Esophagus mucosa (tissue), 1 donor: ENCODE data around the gene SMPD4. TPM values are rescaled to one million over a fixed set of nuclear protein-coding genes. Genes with fewer than 3 reads are reported as not detected.
"Not testable (repeated sequence)": the region's sequence is repeated elsewhere in the genome, so short reads cannot be mapped to it uniquely, and the experiment has no call there.

ENCODE experiments used
- ATAC-seq: fragments of 200-7000 bp; cut with Tn5 transposase; one replicate; pipeline ENCODE4 v1.9.1; 2020
- total RNA-seq: library from RNA; stranded (reverse); gene quantifications from one replicate; pipeline ENCODE4 v1.2.4, GENCODE V29; 2023
- donor health status: DM: yes; HTN: yes; CAD: no.

SMPD4 gene, protein sequence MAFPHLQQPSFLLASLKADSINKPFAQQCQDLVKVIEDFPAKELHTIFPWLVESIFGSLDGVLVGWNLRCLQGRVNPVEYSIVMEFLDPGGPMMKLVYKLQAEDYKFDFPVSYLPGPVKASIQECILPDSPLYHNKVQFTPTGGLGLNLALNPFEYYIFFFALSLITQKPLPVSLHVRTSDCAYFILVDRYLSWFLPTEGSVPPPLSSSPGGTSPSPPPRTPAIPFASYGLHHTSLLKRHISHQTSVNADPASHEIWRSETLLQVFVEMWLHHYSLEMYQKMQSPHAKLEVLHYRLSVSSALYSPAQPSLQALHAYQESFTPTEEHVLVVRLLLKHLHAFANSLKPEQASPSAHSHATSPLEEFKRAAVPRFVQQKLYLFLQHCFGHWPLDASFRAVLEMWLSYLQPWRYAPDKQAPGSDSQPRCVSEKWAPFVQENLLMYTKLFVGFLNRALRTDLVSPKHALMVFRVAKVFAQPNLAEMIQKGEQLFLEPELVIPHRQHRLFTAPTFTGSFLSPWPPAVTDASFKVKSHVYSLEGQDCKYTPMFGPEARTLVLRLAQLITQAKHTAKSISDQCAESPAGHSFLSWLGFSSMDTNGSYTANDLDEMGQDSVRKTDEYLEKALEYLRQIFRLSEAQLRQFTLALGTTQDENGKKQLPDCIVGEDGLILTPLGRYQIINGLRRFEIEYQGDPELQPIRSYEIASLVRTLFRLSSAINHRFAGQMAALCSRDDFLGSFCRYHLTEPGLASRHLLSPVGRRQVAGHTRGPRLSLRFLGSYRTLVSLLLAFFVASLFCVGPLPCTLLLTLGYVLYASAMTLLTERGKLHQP
- total RNA-seq, result 29.6 TPM

DNA sequence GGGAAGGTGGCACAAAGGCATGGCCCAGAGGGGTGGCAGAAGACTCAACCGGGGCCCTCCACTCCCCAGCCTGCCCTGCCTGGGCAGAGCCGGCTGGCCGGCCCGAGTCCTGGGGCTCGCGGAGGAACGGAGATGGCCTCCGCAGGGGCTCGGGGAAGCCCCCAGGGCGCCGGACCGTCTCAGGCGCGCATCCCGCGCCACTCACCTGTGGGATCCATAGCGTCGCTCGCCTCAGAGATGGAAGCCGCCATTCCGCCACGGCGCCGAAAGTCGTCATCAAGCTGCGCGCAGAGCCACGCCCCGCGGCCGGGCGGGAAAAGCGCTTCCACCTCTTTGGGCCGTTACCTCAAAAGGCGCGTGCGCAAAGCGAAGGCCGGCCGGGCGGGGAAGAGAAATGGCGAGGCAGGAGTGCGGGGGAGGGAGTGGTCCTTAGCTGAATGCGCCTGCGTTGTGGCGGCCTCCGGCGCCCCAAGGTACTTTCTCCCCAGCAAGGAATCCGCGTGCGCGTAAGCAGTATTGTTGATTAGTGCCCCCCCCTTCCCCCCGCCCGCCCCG, at the start of gene SMPD4:
SMPD4 (minus strand) TSS at position 278 of the 555 bp plus-strand sequence. CDS start 5,010 bp downstream, outside the sequence.
- peak; percentile 91 for ATAC-seq

DNA sequence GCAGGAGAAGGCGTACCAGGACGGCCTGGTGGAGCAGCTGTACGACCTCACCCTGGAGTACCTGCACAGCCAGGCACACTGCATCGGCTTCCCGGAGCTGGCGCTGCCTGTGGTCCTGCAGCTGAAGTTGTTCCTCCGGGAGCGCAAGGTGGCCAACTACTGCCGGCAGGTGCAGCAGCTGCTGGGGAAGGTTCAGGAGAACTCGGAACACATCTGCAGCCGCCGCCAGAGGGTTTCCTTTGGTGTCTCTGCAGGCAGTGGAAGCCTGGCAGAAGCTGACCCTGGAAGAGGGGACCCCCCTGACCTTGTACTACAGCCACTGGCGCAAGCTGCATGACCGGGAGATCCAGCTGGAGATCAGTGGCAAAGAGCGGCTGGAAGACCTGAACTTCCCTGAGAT, 49.5 kb upstream of the SMPD4 start:
- ATAC-seq, result not testable (repeated sequence)

DNA sequence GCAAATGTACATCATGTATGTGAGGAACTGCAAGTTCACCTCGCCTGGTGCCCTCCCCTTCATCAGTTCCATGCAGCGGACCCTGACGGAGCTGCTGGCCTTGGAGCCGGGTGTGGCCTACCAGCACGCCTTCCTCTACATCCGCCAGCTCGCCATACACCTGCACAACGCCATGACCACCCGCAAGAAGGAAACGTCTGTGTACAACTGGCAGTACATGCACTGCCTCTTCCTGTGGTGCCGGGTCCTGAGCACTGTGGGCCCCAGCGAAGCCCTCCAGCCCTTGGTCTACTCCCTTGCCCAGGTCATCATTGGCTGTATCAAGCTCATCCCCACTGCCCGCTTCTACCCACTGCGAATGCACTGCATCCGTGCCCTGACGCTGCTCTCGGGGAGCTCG, 49.0 kb upstream of the SMPD4 start:
- ATAC-seq, result not testable (repeated sequence)

DNA sequence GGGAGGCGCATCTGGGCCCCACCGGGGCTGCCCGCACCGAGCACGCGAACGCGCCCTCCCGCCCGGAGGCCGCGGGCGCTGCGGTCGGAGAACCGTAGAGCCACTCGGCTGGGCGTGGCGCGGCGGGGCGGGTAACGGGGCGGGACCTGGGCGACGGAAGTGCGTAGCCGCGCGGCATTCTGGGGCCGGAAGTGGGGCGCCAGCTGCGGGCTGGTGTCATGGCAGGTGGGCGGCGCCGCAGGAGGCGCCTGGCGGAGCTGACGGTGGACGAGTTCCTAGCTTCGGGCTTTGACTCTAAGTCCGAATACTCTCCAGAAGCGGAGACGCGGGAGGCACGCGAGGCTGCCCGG, 47.7 kb upstream of the SMPD4 start:
- ATAC-seq, result peak; percentile 36

DNA sequence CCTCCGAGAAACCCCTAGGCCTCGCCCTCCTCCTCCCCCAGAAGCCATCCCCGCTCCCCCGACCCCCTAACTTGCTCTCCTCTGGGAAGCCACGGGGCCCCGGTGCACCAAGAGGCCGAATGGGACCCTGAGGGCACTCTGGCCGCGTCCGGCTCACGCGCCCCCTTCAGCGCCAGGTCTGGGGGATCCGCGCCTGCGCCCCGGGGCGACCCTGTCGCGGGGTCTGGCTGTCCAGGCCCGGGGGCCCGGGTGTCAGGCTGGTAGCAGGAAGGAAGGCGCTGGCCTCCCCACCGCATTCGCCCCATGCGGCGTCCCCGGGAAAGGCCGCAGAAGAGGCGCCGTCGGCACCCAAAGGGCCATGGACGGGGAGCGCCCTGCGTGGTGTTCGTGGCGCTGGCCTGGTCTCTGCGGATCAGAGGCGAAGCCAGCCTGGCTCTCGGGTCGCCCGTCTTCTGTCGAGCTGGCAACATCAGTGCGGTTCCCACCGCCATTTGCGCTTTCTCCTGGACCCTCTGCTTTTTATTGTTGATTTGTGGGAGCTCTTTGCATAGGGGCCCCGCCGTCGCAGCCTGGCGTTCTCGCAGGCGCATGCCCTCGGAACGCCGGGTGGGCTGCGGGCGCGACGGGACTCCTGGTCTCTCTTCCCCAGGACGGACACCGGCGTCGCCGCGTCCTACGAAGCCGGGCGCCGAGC, 47.2 kb upstream of the SMPD4 start:
- not testable (repeated sequence) for ATAC-seq

DNA sequence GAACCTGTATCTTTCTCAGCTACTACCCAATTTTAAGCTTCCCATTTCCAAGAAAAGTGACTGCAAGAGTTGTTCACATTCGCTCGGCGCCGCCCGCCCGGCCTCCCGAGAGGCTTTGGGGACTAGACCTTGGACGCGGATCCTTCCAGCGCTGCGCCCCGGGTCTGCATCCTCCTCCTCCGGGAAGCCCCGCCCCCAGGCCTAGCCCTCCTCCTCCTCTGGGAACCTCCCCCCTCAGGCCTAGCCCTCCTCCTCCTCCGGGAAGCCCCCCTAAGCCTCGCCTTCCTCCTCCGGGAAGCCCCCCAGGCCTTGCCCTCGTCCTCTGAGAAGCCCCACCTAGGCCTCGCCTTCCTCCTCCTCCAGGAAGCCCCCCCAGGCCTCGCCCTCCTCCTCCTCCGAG, 46.6 kb upstream of the SMPD4 start:
- ATAC-seq, result not testable (repeated sequence)

DNA sequence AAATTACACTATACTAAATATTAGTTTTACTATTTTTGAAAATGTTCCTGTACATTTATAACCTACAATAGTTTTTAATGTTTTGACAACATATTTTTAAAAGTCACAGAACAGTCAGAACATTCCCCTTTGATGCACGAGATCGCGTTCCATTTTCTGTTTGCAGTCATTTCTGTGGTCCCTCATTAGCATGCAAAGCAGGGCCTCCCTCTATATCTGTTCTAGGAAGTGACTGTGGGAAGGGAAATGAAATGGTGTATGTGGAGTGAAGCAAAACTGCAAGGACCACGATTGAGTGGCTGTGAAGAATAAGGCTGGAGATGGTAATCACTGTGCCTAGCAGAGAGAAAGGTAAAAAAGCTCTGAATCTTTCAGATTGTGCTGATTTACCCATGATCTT, 41.1 kb upstream of the SMPD4 start:
- ATAC-seq, result not testable (repeated sequence)

DNA sequence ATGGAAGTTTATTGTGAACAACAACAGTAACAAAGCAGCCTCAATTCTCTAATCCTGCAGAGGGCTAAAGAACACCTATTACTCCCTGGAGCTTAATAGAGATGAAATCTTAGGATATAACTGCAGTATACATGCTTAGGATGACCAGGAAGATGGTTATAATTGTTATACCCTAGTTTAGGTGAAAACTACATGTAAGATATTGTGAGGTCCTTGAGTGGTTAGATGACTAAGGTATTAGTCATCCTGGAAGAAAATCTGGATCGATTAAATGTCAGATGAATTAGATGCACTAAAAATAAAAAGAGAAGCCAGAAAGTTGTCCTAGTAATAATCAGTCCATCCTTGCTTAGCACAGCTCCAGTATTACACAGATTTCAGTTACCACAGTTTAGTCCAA, 39.1 kb upstream of the SMPD4 start:
- ATAC-seq, result not testable (repeated sequence)

DNA sequence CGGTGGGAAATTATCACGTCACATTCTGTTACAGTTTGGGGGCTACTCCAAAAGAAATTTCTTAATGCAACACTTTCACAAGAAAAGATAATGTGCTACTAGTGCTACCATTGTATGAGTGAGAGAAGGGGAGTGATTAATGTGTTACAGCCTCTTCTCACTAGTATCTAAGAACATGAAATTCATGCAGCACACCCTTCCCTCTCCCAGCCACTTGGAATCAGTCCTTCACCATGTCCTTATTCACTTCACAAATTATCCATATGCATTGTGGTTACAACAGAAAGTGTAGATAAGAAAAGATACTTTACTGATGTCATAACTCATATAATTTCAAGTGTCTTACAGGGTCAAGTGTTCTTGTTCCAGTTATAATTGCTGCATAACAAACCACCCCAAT, 37.7 kb upstream of the SMPD4 start:
- not testable (repeated sequence) for ATAC-seq

DNA sequence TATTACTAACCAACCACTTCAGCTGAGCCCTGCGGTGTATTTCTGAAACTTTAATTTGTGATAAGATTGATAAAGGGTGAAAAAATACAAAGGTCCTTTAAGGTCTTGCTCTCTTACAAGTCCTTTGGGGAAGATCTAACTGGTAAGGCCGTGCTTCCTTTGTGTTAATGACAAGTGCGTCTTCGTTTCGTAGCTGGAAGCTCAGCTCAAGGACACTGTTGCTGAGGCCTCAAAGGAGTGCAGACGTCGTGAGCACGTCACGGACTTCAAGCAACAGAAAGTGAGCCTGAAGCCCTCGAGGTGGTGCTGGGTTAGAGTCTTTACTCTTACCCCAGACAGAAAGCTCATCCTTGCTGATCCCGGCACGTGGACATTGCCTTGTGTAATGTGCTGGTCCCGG, 25.6 kb upstream of the SMPD4 start:
- not testable (repeated sequence) for ATAC-seq

DNA sequence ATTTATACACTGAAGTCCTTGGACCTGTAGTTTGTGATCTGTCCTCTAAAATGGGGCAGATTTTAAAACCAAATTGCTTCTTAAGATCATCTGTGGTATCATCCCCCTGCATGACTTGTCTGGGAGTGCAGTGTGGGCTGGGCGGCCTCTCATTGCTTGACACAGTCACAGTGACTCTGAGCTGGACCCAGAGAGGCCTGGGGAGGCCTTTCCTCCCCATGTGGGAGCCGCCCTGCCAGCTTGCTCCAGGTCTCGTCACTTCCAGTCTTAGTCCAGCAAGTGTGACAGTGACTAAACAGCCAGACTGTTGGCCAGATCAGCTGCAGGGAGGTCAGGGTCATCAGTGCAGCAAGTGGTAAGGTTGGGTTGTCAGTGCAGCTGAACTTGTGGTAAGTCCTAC, 21.7 kb upstream of the SMPD4 start:
- ATAC-seq, result not testable (repeated sequence)

DNA sequence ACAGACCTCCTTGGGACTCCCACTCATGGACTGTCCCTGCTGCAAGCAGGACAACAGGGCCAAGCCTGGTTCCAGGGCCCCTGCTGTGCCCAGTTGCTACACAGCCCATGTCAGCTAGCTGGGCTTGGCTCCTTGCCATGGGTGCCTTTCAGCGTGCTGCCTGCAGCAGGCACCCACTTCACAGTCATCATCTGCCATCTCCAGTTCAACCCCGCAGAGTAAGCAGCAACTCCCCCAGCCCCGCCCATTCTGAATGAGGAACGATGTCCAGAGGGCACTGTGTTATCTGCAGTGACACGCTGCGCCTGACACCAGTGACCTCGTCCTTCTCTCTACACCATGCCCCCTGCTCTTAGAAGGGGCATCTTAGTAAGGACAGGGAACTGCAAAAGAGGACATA, 21.1 kb upstream of the SMPD4 start:
- peak; percentile 22 for ATAC-seq

DNA sequence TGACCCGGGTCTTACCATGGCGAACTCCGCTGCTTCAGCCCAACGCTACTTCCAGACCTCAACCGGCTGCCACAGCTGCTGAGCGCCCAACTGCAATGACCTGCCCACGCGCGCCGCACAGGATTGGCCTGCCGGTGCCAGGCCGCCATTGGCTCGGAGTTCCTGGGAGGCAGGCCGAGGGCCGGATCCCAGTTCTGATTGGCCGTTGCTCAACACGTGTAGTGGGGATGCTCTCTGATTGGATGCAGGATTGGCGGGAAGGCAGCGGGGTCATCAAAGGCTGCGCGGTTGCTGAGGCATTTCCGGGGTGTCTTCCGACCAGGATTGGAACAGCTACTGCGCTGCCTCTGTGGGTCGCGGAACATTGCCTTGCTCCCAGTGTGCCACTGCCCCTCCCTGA, 16.9 kb upstream of the SMPD4 start, which contains the start of gene TUBA3E:
TUBA3E (minus strand) TSS at position 97 of the 400 bp plus-strand sequence; CDS start at position 18, 79 bp downstream.
- ATAC-seq, result no peak

DNA sequence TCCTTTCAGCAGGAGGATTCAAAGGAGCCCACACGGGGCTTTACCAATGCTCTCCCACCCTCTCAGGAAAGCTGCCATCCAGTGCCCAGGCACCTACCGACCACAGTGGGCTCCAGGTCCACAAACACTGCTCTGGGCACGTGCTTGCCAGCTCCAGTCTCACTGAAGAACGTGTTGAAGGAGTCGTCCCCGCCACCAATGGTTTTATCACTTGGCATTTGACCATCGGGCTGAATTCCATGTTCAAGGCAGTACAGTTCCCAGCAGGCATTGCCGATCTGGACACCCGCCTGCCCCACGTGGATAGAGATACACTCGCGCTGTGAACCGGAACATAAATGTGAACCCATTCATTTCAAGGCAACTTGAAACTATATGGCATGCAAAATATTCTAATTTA, 14.7 kb upstream of the SMPD4 start:
- ATAC-seq, result not testable (repeated sequence)

DNA sequence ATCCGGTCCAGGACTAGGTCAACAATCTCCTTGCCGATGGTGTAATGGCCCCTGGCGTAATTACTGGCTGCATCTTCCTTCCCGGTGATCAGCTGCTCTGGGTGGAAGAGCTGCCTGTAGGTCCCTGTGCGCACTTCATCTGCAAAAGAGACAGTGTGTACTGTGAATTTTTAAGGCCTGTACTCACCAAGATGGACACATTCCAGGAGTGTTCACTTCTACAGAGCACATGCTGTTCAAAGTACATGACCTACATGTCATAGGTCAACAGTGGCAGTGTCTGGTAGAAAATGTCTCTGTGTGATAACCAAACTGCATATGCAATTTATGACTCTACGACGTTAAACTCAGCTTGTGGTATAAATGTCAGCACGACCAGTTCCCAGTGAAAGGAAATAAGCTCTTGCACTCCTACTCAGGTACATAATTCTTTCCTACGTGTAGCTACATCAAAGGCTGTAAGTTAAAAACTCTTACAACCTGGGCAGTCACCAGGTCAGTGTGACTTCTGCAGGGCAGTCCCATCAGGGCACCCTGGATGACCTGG, 13.8 kb upstream of the SMPD4 start:
- not testable (repeated sequence) for ATAC-seq

DNA sequence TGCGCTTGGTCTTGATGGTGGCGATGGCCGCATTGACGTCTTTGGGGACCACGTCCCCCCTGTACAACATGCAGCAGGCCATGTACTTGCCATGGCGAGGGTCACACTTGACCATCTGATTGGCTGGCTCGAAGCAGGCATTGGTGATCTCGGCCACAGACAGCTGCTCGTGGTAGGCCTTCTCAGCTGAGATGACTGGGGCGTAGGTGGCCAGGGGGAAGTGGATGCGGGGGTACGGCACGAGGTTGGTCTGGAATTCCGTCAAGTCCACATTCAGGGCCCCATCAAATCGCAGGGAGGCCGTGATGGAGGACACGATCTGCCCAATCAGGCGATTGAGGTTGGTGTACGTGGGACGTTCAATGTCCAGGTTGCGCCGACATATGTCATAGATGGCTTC, 12.4 kb upstream of the SMPD4 start:
- not testable (repeated sequence) for ATAC-seq

DNA sequence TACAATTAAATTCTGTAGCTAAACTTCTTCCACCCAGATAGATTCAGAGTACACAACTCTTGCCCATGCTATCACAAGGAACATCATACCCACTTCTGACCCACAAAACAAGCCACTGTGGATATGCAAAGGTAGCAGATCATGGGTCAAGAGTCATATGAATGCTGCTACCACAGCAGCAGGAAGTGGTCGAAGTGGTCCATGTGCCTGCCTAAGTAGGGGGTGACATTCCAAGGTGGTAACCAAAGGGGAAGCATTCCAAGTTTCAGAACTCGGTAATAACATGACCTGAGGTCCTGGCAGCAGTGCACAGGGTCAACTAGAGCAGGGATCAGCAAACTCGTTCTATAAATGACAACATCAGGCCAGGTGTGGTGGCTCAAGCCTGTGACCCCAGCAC, 11.0 kb upstream of the SMPD4 start:
- ATAC-seq, result not testable (repeated sequence)

DNA sequence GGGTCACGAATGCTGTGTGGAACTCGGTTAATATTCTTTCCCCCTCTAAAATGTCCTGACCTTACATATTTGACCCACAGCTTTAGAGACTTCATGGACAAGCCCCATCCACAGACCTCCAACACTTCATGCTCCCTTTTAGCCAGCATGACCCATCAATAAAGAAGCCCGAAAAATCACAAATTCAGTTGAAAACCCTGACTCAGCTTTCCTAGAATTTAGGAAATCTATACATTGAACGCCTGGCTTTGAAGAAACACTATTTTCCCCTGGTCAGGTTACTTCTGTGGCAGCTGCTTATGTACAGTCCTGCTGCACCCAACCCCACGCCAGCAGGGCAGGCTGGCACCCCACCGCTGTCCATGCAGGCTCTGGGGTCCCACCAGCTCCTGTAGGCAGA, 9.9 kb upstream of the SMPD4 start:
- not testable (repeated sequence) for ATAC-seq

DNA sequence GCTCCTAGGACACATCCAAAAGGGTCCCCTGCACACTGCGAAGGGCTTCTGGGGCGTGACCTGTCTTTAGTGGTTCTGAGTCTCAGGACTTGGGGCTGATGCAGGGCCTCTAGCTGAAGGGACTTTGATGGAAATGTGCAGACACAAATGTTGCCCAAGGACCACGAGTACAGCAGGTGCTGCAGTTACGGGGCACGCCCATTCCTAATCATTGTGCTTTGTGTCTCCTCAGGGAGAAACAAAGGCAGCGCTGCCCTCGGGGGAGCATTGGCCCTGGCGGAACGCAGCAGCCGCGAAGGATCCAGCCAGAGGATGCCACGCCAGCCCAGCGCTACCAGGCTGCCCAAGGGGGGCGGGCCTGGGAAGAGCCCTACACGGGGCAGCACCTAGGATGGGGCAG, 8.8 kb upstream of the SMPD4 start:
- no peak for ATAC-seq

DNA sequence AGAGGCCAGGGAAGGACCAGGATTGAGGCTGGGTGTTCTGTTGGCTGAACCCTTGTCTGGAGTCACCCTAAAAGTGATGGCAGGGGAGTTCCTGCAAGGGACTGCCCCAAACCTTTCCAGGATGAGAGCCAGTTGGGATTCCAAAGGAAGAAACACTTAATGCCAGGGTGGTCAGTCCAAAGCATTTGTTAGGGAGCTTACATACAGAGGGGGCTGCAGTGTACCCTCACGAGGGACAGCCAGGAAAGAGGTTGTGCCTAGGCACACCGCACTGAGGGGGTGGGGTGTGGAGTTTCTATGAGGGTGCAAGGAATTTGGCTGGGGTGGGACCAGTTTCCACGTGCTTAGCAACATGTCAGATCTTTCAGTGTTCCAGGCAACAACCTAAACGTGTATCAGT, 7.6 kb upstream of the SMPD4 start:
- ATAC-seq, result not testable (repeated sequence)

DNA sequence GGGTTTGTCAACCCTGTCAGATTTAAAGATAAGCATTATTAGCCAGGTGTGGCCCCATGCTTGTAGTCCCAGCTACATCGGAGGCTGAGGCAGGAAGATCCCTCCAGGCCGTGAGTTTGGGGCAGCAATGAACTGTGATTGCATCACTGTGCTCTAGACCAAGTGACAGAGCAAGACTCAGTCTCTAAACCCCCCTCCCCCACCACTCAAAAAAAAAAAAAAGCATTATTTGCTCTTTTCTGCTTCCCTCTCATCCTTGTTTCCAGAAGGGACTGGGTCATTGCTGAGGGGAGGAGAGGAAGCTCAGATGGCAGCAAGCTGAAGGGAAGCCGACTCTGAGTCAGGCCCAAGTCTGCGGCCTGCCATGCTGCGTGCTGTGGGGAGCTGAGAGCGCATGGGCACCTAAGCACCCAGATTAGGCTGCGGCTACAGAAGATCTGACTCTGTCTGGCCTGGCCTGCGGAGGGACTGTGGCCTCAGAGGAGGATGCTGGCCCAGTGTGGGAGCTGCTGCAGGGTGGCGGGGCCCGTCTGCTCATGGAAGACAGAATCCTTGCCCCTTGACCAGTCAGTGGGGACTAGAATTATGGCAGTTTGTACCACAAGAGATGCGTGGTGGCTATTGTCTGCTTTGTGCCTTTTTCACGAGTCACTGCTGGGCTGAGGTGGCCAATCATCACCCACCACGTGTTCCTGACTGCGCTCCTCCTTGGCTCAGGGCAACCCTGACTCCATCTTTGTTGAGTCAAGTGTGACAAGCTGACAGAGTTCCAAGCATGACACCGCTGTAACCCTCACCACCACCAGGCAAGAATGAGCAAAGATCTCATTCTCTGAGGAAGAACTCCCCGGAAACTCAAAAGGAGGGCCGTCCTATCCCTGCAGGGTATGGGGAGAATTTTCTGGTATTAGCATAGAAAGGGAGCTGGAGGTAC, 6.7 kb upstream of the SMPD4 start:
- not testable (repeated sequence) for ATAC-seq
